Right lobe of liver (tissue), 4 donors: Measurements from ENCODE around the gene PPP6R1.

ENCODE experiments used
- POLR2A ChIP-seq: fragments of 450-650 bp; IDR thresholded peaks from one replicate; pipeline ENCODE4 v1.6.1; 2017; ENCODE audit warnings: antibody characterized with exemption, mild to moderate bottlenecking
- TF ChIP-seq, protein P1 (sequence below), 4 donors: fragments of 200-600 bp in 3 of 4; fragments of 450-650 bp in 1 of 4; IDR thresholded peaks; one replicate each; pipeline versions ENCODE4 v1.5.1 to v1.8.0; 2016 to 2022; ENCODE audit warnings: antibody characterized with exemption in 4 of 4, mild to moderate bottlenecking in 2 of 4
- donor health status: DM: no; HTN: no; CAD: no.
- donor health status: DM: no; HTN: no; CAD: no.
- donor health status: DM: no; HTN: yes; CAD: no.

DNA sequence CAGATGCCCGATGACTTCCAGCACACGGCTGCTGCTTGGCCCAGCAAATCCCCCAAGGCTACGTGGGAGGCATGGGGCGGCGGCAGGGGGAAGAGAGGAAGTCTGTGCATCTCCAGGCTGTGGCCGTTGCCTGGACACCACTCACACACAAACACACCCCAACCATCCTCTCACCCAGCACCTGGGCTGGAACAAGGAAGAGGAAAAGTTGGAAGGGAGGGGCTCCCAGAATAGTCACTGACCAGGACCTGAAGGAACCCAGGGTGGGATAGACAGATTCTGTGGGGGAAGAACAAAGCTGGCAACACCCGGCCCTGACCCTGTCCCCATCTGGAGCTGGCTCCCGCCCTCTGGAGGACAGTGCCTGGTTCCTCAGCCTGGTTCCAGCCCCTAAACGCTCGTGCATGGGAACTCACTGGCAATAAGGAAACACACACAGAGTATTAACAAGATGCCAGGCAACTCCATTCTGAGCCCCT lies 11.2 kb downstream of the PPP6R1 start:
- no peak for TF ChIP-seq POLR2A
- TF ChIP-seq, protein P1, sequence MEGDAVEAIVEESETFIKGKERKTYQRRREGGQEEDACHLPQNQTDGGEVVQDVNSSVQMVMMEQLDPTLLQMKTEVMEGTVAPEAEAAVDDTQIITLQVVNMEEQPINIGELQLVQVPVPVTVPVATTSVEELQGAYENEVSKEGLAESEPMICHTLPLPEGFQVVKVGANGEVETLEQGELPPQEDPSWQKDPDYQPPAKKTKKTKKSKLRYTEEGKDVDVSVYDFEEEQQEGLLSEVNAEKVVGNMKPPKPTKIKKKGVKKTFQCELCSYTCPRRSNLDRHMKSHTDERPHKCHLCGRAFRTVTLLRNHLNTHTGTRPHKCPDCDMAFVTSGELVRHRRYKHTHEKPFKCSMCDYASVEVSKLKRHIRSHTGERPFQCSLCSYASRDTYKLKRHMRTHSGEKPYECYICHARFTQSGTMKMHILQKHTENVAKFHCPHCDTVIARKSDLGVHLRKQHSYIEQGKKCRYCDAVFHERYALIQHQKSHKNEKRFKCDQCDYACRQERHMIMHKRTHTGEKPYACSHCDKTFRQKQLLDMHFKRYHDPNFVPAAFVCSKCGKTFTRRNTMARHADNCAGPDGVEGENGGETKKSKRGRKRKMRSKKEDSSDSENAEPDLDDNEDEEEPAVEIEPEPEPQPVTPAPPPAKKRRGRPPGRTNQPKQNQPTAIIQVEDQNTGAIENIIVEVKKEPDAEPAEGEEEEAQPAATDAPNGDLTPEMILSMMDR (IDR thresholded peaks at IDR 0.05): no peak
